Calu3 (cell line): ENCODE measurements around the gene SERINC3. TPM values are rescaled to one million over a fixed set of nuclear protein-coding genes. Genes with fewer than 3 reads are reported as not detected.

Experiments
- BruUV-seq: library from RNA; stranded (reverse); fragments of 400-500 nt; replicated peaks from 2 replicates; lab custom pipeline; 2021; lab: Mats Ljungman, UMichigan
- CTCF ChIA-PET: fragments of 300-600 bp; sonication (Branson Sonifier 250); formaldehyde crosslinking; loops from one replicate; lab custom pipeline; 2022; ENCODE audit warnings: antibody characterized with exemption; lab: Charles Lee
- DNase-seq: peaks from one replicate; pipeline ENCODE4 v3.0.0; 2022
- H3K27ac Mint-ChIP-seq: one replicate; pipeline ENCODE4 v1.8.0; 2022; ENCODE audit warnings: mixed read lengths; ENCODE audit not compliant: unreplicated experiment
- H3K27me3 Mint-ChIP-seq: one replicate; pipeline ENCODE4 v1.8.0; 2022; ENCODE audit warnings: mixed read lengths; ENCODE audit not compliant: unreplicated experiment
- H3K36me3 Mint-ChIP-seq: one replicate; pipeline ENCODE4 v1.8.0; 2022; ENCODE audit warnings: mild to moderate bottlenecking, moderate library complexity, mixed read lengths; ENCODE audit not compliant: insufficient read depth, unreplicated experiment
- H3K4me1 Mint-ChIP-seq: one replicate; pipeline ENCODE4 v1.8.0; 2022; ENCODE audit warnings: mild to moderate bottlenecking, low read depth, mixed read lengths; ENCODE audit not compliant: unreplicated experiment
- H3K4me3 Mint-ChIP-seq: one replicate; pipeline ENCODE4 v1.8.0; 2022; ENCODE audit warnings: mild to moderate bottlenecking, low read depth, moderate library complexity, mixed read lengths; ENCODE audit not compliant: unreplicated experiment
- H3K9me3 Mint-ChIP-seq: one replicate; pipeline ENCODE4 v1.8.0; 2022; ENCODE audit warnings: low read depth, mixed read lengths; ENCODE audit not compliant: unreplicated experiment
- intact Hi-C: fragments of 100-400 bp; cut with micrococcal nuclease; formaldehyde crosslinking; loops from one replicate; pipeline ENCODE4 v1.10.0; 2022; ENCODE audit not compliant: unreplicated experiment
- total RNA-seq: library from RNA; stranded (reverse); gene quantifications from 2 replicates; pipeline ENCODE4 v1.2.3, GENCODE V29; 2022
- TF ChIP-seq, protein P1 (sequence below): fragments of 200-600 bp; IDR thresholded peaks from one replicate; pipeline ENCODE4 v1.8.0; 2022; ENCODE audit warnings: antibody characterized with exemption; ENCODE audit not compliant: unreplicated experiment

Gene SERINC3
- total RNA-seq, 1 experiment from 2014 or later = 173 TPM

DNA sequence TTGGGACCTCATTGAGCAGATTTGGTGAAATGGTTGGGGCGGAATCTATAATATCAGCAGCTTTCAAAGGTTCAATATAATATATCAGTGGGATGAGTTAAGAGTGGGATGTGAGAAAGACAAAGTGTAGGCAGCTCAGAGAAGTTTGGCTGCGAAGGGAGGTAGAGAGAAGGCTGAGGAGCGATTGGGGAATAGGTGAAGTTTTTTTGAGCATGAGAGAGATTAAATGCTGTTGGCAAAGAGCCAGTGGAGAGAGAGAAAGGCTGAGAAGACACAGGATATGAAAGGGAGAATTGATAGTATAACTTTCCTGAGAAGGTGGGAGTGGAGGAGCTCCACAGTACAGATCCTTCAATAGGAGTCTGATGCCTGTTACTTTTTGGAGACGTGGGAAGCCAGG is 12.1 kb upstream of the SERINC3 start:
- H3K27me3 Mint-ChIP-seq = no peaks in the 10 kb centered on the region
- no peak overlapping the region for H3K4me3 Mint-ChIP-seq
- no peaks in the 10 kb centered on the region for H3K4me1 Mint-ChIP-seq
- no peaks in the 10 kb centered on the region for H3K36me3 Mint-ChIP-seq
- no peak overlapping the region for H3K27ac Mint-ChIP-seq
- H3K9me3 Mint-ChIP-seq = no peaks in the 10 kb centered on the region
- no peak for DNase-seq
- intact Hi-C loops = no loop called here
- TF ChIP-seq, protein P1, sequence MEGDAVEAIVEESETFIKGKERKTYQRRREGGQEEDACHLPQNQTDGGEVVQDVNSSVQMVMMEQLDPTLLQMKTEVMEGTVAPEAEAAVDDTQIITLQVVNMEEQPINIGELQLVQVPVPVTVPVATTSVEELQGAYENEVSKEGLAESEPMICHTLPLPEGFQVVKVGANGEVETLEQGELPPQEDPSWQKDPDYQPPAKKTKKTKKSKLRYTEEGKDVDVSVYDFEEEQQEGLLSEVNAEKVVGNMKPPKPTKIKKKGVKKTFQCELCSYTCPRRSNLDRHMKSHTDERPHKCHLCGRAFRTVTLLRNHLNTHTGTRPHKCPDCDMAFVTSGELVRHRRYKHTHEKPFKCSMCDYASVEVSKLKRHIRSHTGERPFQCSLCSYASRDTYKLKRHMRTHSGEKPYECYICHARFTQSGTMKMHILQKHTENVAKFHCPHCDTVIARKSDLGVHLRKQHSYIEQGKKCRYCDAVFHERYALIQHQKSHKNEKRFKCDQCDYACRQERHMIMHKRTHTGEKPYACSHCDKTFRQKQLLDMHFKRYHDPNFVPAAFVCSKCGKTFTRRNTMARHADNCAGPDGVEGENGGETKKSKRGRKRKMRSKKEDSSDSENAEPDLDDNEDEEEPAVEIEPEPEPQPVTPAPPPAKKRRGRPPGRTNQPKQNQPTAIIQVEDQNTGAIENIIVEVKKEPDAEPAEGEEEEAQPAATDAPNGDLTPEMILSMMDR = no peak
- CTCF ChIA-PET = interaction anchor here (0.7 kb wide), 1 partner anchor 114 kb away, joined by 5 read pairs; no protein-coding TSS in a partner anchor
- BruUV-seq = no TSS peak

DNA sequence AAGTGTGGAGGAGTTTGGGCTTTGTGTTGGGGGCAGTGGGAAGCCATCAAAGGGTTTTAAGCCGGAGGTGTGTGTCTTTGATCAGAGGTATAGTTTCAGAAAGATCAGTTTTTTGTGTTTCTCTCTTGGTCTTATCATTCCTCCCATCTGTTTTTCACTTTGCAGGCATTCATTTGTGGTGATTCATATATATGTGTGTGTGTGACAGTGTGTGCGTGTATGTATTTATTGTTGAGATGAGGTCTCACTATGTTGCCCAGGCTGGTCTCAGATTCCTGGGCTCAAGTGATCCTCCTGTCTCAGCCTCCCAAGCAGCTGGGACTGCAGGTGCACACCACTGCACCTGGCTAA is 11.1 kb upstream of the SERINC3 start:
- DNase-seq = no peak
- TF ChIP-seq, protein P1 = no peak
- Mint-ChIP-seq H3K4me3 (no peak overlapping the region), H3K36me3 (no peaks in the 10 kb centered on the region), H3K4me1 (no peaks in the 10 kb centered on the region), H3K27me3 (no peaks in the 10 kb centered on the region), H3K27ac (no peak overlapping the region), H3K9me3 (no peaks in the 10 kb centered on the region)
- intact Hi-C loops = no loop called here
- no TSS peak for BruUV-seq
- CTCF ChIA-PET = no interaction called here

DNA sequence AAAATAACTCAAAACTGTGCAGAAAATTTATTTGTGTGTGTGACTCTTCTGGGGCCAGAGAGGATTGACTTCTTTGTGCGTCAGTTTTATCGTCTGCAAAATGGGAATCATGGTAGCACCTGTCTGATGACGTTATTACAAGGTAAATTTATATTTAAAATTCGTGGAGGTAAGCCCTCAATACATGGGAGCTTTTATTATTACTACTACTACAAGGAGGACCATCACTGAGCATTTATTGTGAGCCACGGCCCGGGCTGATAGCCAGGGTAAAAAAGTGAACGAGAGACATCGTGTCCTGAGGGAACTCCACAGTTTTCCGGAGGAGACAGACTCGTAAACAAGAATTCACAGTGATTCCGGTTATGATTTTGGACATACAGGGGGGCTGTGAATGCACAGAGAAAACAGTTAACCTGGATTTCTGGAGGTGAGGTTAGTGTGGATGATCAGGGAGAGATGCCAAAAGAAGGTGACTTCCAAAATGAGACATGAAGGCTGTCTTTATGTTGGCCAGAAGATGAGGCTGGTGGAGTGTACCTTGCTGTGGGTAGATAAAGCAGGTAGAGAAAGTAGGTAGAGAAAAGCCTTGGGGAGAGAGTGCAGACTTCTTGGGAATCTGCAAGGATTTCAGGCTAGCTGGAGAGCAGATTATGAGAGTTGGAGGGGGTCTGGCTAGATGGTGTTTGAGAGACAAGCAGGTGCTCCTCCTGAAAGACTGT is 10.6 kb upstream of the SERINC3 start:
- H3K4me3 Mint-ChIP-seq = no peak overlapping the region
- intact Hi-C loops = no loop called here
- DNase-seq = no peak
- TSS peak; percentile 75 for BruUV-seq
- no peaks in the 10 kb centered on the region for H3K36me3 Mint-ChIP-seq
- TF ChIP-seq, protein P1 = no peak
- CTCF ChIA-PET = no interaction called here
- no peaks in the 10 kb centered on the region for H3K27me3 Mint-ChIP-seq
- no peaks in the 10 kb centered on the region for H3K4me1 Mint-ChIP-seq
- no peaks in the 10 kb centered on the region for H3K9me3 Mint-ChIP-seq
- no peak overlapping the region for H3K27ac Mint-ChIP-seq

DNA sequence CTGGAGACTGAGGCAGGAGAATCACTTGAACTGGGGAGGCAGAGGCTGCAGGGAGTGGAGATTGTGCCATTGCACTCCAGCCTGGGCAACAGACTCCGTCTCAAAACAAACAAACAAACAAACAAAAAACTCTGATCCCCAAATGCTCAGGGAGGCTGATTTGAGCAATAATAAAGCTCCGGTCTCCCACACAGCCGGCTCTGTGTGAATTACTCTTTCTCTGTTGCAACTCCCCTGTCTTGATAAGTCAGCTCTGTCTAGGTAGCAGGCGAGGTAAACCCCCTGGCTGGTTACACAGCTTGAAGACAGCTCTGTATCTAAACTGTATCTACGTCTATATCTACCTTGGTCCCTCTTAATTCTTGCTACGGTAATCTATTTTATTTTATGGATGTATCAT is 6.4 kb upstream of the SERINC3 start:
- peaks cover 12% of the 10 kb centered on the region for H3K27me3 Mint-ChIP-seq
- no peak overlapping the region for H3K27ac Mint-ChIP-seq
- CTCF ChIA-PET = no interaction called here
- H3K36me3 Mint-ChIP-seq = no peaks in the 10 kb centered on the region
- intact Hi-C loops = no loop called here
- TF ChIP-seq, protein P1 = no peak
- H3K9me3 Mint-ChIP-seq = no peaks in the 10 kb centered on the region
- no peak for DNase-seq
- BruUV-seq = no TSS peak
- H3K4me3 Mint-ChIP-seq = no peak overlapping the region
- H3K4me1 Mint-ChIP-seq = peaks cover 14% of the 10 kb centered on the region
